IPS-15b (cell line): ENCODE results near the gene VSIG1.

ENCODE experiments used
- H3K27me3 ChIP-seq: one replicate; pipeline ENCODE4 v1.6.1; 2013; ENCODE audit warnings: low read length; ENCODE audit not compliant: control insufficient read depth, insufficient read depth
- H3K36me3 ChIP-seq: one replicate; pipeline ENCODE4 v1.6.1; 2013; ENCODE audit warnings: low read length; ENCODE audit not compliant: control insufficient read depth, insufficient read depth
- H3K4me1 ChIP-seq: one replicate; pipeline ENCODE4 v1.6.1; 2013; ENCODE audit warnings: mild to moderate bottlenecking, low read length; ENCODE audit not compliant: control insufficient read depth, insufficient read depth
- H3K4me3 ChIP-seq: one replicate; pipeline ENCODE4 v1.5.1; 2013; ENCODE audit warnings: low read depth, low read length
- H3K9ac ChIP-seq: one replicate; pipeline ENCODE4 v1.6.1; 2013; ENCODE audit warnings: low read depth, mild to moderate bottlenecking, low read length
- H3K9me3 ChIP-seq: one replicate; pipeline ENCODE4 v1.6.1; 2013; ENCODE audit warnings: mild to moderate bottlenecking, low read length; ENCODE audit not compliant: control insufficient read depth, insufficient read depth

Gene VSIG1

DNA sequence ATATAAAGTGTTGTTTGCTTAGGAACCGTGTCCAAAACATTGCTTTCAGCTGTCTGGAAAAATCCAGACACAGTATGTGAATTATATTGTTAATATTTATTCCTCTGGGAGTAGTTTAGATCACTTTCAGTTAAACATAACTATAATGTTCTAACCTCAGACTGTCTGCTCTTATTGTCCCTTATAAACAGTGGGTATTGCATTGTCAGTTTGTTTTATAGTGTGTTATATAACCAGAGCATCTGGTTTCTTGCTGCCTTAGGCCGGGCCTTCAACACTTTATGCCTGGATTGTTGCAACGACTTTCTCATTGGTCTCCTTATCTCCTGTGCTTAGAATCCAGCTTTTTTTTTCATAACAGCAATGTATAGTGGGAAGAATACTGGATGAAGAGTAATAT lies 73.1 kb downstream of the VSIG1 start:
- Histone ChIP-seq H3K4me1 (peaks cover 2% of the 10 kb centered on the region), H3K9me3 (no peaks in the 10 kb centered on the region), H3K27me3 (no peaks in the 10 kb centered on the region), H3K36me3 (no peaks in the 10 kb centered on the region), H3K9ac (no peak overlapping the region), H3K4me3 (no peak overlapping the region)

DNA sequence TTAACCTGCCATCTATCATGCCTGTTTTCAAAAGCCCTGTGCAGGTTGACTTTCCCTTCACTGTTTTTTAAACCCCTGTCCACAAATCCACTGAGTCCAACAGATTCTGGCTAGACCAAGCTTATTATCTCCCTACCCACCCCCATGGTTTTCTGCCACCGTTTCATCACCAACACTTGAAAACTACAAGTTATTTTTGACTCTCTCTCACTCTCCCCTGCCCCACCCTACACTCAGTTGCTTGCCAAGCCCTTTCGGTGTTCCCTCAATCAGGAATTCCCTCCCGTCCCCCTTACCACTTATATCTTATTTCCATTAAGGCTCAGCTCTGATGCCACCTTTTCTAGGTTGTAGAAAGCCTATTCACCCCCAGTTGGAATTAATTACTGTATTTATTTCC lies 76.4 kb downstream of the VSIG1 start:
- no peaks in the 10 kb centered on the region for H3K9me3 ChIP-seq
- H3K27me3 ChIP-seq: no peaks in the 10 kb centered on the region
- H3K4me1 ChIP-seq: peaks cover 6% of the 10 kb centered on the region
- no peak overlapping the region for H3K9ac ChIP-seq
- H3K4me3 ChIP-seq: no peak overlapping the region
- no peaks in the 10 kb centered on the region for H3K36me3 ChIP-seq

DNA sequence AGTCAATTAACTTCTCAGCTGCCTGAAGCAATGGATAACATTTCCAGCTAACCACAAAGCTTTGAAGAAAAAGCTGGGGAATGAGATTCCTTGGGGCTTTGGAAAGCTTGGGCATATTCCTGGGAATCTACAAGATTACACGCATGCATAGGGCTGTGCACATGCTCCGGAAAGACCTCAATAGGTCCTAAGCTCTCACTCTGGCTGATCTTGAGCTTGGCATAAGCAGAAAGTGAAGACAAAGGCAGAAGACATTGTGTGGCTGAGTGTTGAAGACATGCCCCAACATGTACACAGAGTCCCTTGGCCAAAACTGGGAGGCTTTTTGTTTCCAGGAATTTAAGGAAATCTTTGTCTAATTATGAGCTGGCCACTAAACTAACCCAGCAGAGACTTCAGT lies 77.9 kb downstream of the VSIG1 start:
- Histone ChIP-seq H3K9ac (no peak overlapping the region), H3K4me1 (peaks cover 17% of the 10 kb centered on the region), H3K27me3 (no peaks in the 10 kb centered on the region), H3K36me3 (no peaks in the 10 kb centered on the region), H3K9me3 (no peaks in the 10 kb centered on the region), H3K4me3 (no peak overlapping the region)

DNA sequence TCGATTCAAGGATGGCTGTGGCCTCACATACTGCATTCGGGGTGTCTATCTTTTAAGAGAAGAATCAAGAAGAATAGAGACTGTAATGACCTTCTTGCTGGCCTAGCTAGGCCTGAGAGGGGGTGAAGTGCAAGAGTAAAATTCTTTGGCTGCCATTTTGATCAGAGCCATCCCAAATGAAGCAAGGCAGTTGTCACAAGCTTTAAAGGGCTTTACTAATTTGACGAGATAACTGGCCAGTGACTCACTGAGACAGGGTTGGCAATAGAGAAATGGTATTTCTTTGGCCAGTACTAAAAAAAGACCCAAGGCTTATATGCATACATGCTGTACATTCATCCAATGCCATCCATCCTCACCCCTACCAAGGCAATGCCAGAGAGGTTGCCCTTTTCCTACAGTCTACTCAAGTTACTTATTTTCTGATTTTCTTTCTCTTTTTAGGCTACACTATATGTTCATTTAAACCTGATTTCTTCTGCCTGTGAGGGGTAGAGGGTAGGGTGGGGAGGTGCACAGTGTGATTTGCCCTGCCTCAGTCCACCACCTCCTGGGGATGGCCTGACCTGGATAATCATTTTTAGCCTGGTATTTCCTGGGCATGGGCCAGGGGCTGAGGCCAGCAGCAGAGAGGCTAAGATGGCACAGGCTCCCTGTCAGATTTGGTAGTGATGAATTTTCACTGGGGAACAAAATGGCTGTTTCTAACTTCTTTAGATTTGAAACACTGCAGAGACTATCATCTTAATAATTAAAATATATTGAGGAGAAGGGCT lies 78.9 kb downstream of the VSIG1 start:
- Histone ChIP-seq H3K27me3 (no peaks in the 10 kb centered on the region), H3K36me3 (no peaks in the 10 kb centered on the region), H3K4me3 (no peak overlapping the region), H3K9me3 (no peaks in the 10 kb centered on the region), H3K9ac (no peak overlapping the region), H3K4me1 (peaks cover 17% of the 10 kb centered on the region)

DNA sequence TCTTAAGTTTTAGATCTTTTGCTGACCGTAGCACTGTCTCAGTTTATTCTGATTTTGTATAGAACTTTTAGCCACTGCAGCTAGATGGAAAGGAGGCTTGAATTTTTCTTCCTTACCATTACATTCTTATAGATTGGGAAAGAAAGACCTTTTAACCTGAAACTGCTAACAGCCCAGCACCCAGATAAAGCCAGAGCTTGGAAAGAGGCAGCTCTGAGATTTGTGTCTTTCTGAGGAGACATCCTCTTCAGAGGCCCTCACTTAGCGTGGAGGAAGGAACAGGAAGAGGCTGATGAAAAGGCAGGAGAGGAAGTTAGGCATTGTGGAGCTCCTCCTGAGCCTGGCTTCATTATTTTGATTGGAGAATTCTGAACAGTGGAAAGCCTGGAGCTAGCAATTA lies 81.8 kb downstream of the VSIG1 start:
- Histone ChIP-seq H3K9ac (peak overlapping the region; percentile 5), H3K4me3 (peak overlapping the region; percentile 11), H3K36me3 (no peaks in the 10 kb centered on the region), H3K9me3 (no peaks in the 10 kb centered on the region), H3K27me3 (no peaks in the 10 kb centered on the region), H3K4me1 (peaks cover 17% of the 10 kb centered on the region)

DNA sequence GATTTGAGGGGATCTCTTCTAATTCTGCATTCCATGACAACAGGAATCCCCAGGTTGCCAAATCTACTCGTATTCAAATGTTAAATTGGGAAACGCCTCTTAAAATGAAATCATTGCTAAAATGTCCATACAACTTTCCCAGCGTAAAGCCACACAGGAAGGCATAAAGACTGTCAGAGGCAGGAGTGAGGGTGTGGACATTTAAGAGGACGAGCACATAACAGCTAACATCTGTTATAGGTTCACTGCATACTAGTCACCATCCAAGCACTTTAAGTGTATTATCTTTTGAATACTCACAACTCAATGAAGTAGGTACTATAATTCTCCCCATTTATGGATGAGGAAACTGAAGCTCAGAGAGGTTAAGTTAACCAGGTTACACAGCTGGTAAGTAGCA lies 82.3 kb downstream of the VSIG1 start:
- H3K9me3 ChIP-seq: no peaks in the 10 kb centered on the region
- H3K4me3 ChIP-seq: no peak overlapping the region
- H3K9ac ChIP-seq: no peak overlapping the region
- H3K27me3 ChIP-seq: no peaks in the 10 kb centered on the region
- peaks cover 15% of the 10 kb centered on the region for H3K4me1 ChIP-seq
- no peaks in the 10 kb centered on the region for H3K36me3 ChIP-seq
